Activated CD8-positive, alpha-beta T cell treated with anti-CD3 and anti-CD28 coated beads for 36 hours (primary cell): Measurements from ENCODE around the gene CHD5. TPM values are rescaled to one million over a fixed set of nuclear protein-coding genes. Genes with fewer than 3 reads are reported as not detected.

Experiments
- ATAC-seq: fragments of 200-7000 bp; cut with Tn5 transposase; one replicate; pipeline ENCODE4 v1.10.0; 2021; ENCODE audit warnings: mild to moderate bottlenecking, moderate library complexity
- CTCF ChIA-PET: fragments of 350-600 bp; sonication (Branson Sonifier 250); formaldehyde crosslinking; loops from one replicate; lab custom pipeline; 2021; ENCODE audit warnings: antibody characterized with exemption; lab: Charles Lee
- POLR2A ChIA-PET: fragments of 350-600 bp; sonication (Branson Sonifier 250); formaldehyde crosslinking; loops from one replicate; lab custom pipeline; 2021; ENCODE audit warnings: antibody characterized with exemption; lab: Charles Lee
- DNase-seq: peaks from one replicate; pipeline ENCODE4 v3.0.0-alpha.2; 2020
- H3K27ac Mint-ChIP-seq: one replicate; pipeline ENCODE4 v1.8.0; 2021; ENCODE audit warnings: mild to moderate bottlenecking, mixed read lengths
- H3K27me3 Mint-ChIP-seq: one replicate; pipeline ENCODE4 v1.8.0; 2021; ENCODE audit warnings: mixed read lengths
- H3K36me3 Mint-ChIP-seq: one replicate; pipeline ENCODE4 v1.8.0; 2021; ENCODE audit warnings: low read depth, mixed read lengths
- H3K4me1 Mint-ChIP-seq: one replicate; pipeline ENCODE4 v1.8.0; 2021; ENCODE audit warnings: low read depth, mixed read lengths
- H3K4me3 Mint-ChIP-seq: one replicate; pipeline ENCODE4 v1.8.0; 2021; ENCODE audit warnings: mild to moderate bottlenecking, moderate library complexity, mixed read lengths
- H3K9me3 Mint-ChIP-seq: one replicate; pipeline ENCODE4 v1.8.0; 2021; ENCODE audit warnings: mixed read lengths
- CTCF ChIP-seq: fragments of 200-600 bp; IDR thresholded peaks from one replicate; pipeline ENCODE4 v1.8.0; 2022; ENCODE audit warnings: antibody characterized with exemption, mild to moderate bottlenecking
- intact Hi-C: fragments of 100-400 bp; cut with micrococcal nuclease; formaldehyde crosslinking; loops from one replicate; pipeline ENCODE4 v1.10.0; 2022
- total RNA-seq, 2 experiments: library from RNA; stranded (reverse); gene quantifications; one replicate each; pipeline ENCODE4 v1.2.3, GENCODE V29; 2021

The CHD5 gene
- total RNA-seq, 2 experiments from 2014 or later, result 0.61 to 0.63 TPM

- CTCF ChIA-PET, result interaction anchor here (1.2 kb wide), 1 partner anchor 26 kb away, joined by 3 read pairs; no protein-coding TSS in a partner anchor
- no peak overlapping the region for H3K4me3 Mint-ChIP-seq
- H3K9me3 Mint-ChIP-seq, result no peaks in the 10 kb centered on the region
- TF ChIP-seq CTCF, result no peak
- peaks cover 2% of the 10 kb centered on the region for H3K27me3 Mint-ChIP-seq
- intact Hi-C loops, result no loop called here
- no peaks in the 10 kb centered on the region for H3K36me3 Mint-ChIP-seq
- no peak for ATAC-seq
- no peak overlapping the region for H3K27ac Mint-ChIP-seq
- POLR2A ChIA-PET, result no interaction called here
- no peaks in the 10 kb centered on the region for H3K4me1 Mint-ChIP-seq
- no peak for DNase-seq
Measured at GRCh38 chr1:6166655-6167390, 13.3 kb downstream of the CHD5 start.

GRCh38 chr1:6166221-6166620, 13.9 kb downstream of the CHD5 start:
- no peaks in the 10 kb centered on the region for H3K4me1 Mint-ChIP-seq
- intact Hi-C loops, result no loop called here
- ATAC-seq, result no peak

GRCh38 chr1:6165441-6165985, 14.6 kb downstream of the CHD5 start:
- Mint-ChIP-seq H3K4me3 (no peak overlapping the region), H3K36me3 (no peaks in the 10 kb centered on the region), H3K9me3 (no peaks in the 10 kb centered on the region), H3K4me1 (no peaks in the 10 kb centered on the region), H3K27ac (no peak overlapping the region), H3K27me3 (peaks cover 8% of the 10 kb centered on the region)
- intact Hi-C loops, result no loop called here
- no peak for TF ChIP-seq CTCF
- ChIA-PET CTCF (no interaction called here), POLR2A (no interaction called here)
- no peak for DNase-seq
- no peak for ATAC-seq

More at GRCh38 chr1:6166221-6166620, 13.9 kb downstream of the CHD5 start:
- no peak for TF ChIP-seq CTCF
- Mint-ChIP-seq H3K36me3 (no peaks in the 10 kb centered on the region), H3K27me3 (peaks cover 2% of the 10 kb centered on the region), H3K4me3 (no peak overlapping the region), H3K9me3 (no peaks in the 10 kb centered on the region), H3K27ac (no peak overlapping the region)
- CTCF ChIA-PET, result no interaction called here
- no peak for DNase-seq
- POLR2A ChIA-PET, result no interaction called here

- TF ChIP-seq CTCF, result no peak
- DNase-seq (no peak), ATAC-seq (no peak)
- intact Hi-C loops, result no loop called here
- Mint-ChIP-seq H3K27me3 (peaks cover 8% of the 10 kb centered on the region), H3K4me3 (no peak overlapping the region), H3K36me3 (no peaks in the 10 kb centered on the region), H3K9me3 (no peaks in the 10 kb centered on the region), H3K27ac (no peak overlapping the region), H3K4me1 (no peaks in the 10 kb centered on the region)
- ChIA-PET CTCF (no interaction called here), POLR2A (no interaction called here)
Measured at GRCh38 chr1:6165027-6165426, 15.1 kb downstream of the CHD5 start.

- Mint-ChIP-seq H3K4me1 (no peaks in the 10 kb centered on the region), H3K36me3 (no peaks in the 10 kb centered on the region), H3K27me3 (peaks cover 13% of the 10 kb centered on the region), H3K4me3 (no peak overlapping the region), H3K9me3 (no peaks in the 10 kb centered on the region), H3K27ac (no peak overlapping the region)
- no peak for TF ChIP-seq CTCF
- ATAC-seq (no peak), DNase-seq (no peak)
- CTCF ChIA-PET, result no interaction called here
- POLR2A ChIA-PET, result no interaction called here
- intact Hi-C loops, result no loop called here
Measured at GRCh38 chr1:6163973-6164617, 16.0 kb downstream of the CHD5 start.
